OCI-LY3 (cell line): ENCODE results near the gene IER3.
"Not testable (repeated sequence)": the region's sequence is repeated elsewhere in the genome, so short reads cannot be mapped to it uniquely, and the experiment has no call there.

Experiments
- CTCF ChIP-seq: fragments of 200-600, 300-600 bp; sonication (generic); IDR thresholded peaks from 2 replicates; pipeline ENCODE4 v1.5.1; 2014; ENCODE audit warnings: antibody characterized with exemption, low read length, low read depth
- EZH2phosphoT487 ChIP-seq: fragments of 200-600 bp; shearing (Covaris generic); IDR thresholded peaks from 2 replicates; pipeline ENCODE4 v1.6.1; 2018; ENCODE audit warnings: antibody characterized with exemption, mixed run types, low read depth

- TF ChIP-seq CTCF, EZH2phosphoT487: not testable (repeated sequence)
These were observed 21.1 kb upstream of the IER3 start for GRCh38 chr6:30765495-30765894.
